ENCODE data around the gene CDS1.
"Not testable (repeated sequence)": the region's sequence is repeated elsewhere in the genome, so short reads cannot be mapped to it uniquely, and the experiment has no call there.

Gene CDS1

DNA sequence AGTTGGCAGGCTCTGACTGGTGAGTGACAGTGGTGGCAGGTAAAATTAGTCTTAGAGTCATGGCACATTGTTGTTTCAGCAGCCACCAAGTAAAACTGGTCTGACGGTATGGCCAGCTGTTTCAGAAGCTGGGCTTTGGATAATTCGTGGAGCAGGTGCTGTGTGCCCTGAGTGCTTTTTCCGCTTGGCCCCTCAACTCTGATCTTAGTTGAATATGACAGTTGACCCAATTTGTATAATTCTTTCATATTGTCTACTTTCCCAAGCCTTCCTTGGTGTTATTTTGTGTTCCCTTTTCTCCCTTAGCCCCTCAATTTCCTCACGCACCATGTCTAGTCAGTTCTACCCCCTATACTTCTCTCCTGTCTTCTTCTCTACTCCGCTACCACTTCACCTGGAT lies 32.0 kb downstream of the CDS1 start:
- no peak for DNase-seq

GRCh38 chr4:84615355-84615754 lies 32.4 kb downstream of the CDS1 start:
- no peak for DNase-seq

- DNase-seq = no peak
Measured at GRCh38 chr4:84622959-84623358, 40.0 kb downstream of the CDS1 start.

GRCh38 chr4:84623661-84624060 lies 40.7 kb downstream of the CDS1 start:
- DNase-seq = no peak

- no peak for DNase-seq
Measured at GRCh38 chr4:84626673-84627072, 43.7 kb downstream of the CDS1 start.

- DNase-seq = no peak
Measured at GRCh38 chr4:84631573-84631972, 48.6 kb downstream of the CDS1 start.

- DNase-seq = no peak
Measured at GRCh38 chr4:84632092-84632491, 49.2 kb downstream of the CDS1 start.

- DNase-seq = no peak
Measured at GRCh38 chr4:84634961-84635360, 52.0 kb downstream of the CDS1 start.

DNA sequence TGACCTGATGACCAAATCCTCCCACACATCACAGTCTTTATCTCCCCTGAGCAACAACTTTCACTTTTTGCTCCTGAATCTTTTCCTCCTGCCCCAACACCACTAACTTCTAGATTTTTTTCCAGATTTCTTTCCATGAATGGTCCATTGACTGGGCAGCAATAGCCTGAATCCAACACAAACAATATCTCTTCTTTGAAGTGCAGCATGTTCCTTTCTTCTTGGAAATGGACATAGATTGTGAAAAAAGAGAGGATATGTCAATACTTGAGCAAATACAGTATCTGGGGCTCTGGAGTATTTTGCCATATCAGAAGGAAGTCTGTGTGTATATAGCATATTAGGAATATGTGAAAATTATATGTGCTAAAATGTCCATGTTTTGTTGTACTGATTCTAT lies 55.2 kb downstream of the CDS1 start:
- no peak for DNase-seq

- no peak for DNase-seq
Measured at GRCh38 chr4:84639145-84639544, 56.2 kb downstream of the CDS1 start.

GRCh38 chr4:84644087-84644486 lies 61.2 kb downstream of the CDS1 start:
- DNase-seq = no peak

GRCh38 chr4:84647312-84647884 lies 64.5 kb downstream of the CDS1 start:
- DNase-seq = no peak

DNA sequence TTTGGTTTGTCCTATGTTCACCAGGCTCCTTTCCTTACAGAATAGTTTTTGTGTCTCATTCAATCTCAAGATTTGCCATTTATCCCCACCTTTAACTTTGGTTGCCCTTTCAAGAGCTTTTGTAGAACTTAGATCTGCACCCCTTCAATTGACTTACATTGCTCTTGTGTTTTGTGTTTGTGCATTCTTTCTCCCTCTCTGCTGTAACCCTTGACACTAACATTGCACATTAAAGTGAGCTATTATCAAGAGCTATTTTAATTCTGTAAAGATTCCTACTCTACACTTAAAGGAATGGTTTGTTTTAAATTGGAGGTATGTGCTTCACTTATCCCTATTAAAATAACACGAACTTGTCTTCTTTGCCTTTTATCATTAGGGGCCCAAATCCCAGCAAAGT lies 65.3 kb downstream of the CDS1 start:
- DNase-seq = no peak

- peak; percentile 12 for DNase-seq
Measured at GRCh38 chr4:84648863-84649647, 66.1 kb downstream of the CDS1 start.

DNA sequence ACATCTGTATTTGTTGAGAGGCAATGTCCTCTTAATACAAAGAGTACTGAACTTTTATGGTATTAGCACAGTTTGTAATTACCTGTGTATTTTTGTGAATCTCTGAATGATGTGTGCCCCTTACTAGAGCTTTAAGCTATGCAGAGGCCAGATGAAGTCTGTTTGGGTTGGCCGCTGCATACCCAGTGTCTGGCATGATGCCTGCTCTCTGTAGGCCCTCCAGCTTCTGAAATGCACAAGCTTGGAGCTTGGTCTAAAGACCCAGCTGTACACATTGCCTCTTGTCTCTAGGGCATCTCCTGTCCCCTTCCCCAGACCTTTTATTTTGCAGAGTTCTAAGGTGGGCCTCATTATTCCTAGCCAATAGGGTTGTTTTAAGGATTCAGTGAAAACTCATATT lies 68.6 kb downstream of the CDS1 start:
- DNase-seq = no peak

GRCh38 chr4:84652478-84652877 lies 69.6 kb downstream of the CDS1 start:
- DNase-seq = no peak

DNA sequence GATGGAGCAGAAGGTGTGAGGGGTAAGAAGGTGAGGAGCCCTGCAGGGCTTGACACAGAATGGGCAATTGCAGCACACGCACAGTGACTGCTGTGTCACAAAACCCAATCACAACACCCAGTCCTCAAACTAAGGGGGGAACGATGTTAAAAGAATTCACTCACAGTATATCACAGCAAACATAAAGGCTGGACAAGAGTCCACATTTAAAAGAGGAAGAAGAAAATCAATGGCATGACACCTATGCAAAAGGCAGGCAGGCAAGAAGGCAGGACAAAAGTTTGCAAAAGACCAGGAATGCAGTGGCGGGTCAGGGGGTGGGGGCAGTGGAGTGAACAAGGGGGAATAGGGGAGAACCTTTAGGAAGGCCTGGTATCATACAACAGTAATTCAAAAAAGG lies 77.7 kb downstream of the CDS1 start:
- DNase-seq = no peak

GRCh38 chr4:84661191-84661939 lies 78.4 kb downstream of the CDS1 start:
- DNase-seq = no peak

DNA sequence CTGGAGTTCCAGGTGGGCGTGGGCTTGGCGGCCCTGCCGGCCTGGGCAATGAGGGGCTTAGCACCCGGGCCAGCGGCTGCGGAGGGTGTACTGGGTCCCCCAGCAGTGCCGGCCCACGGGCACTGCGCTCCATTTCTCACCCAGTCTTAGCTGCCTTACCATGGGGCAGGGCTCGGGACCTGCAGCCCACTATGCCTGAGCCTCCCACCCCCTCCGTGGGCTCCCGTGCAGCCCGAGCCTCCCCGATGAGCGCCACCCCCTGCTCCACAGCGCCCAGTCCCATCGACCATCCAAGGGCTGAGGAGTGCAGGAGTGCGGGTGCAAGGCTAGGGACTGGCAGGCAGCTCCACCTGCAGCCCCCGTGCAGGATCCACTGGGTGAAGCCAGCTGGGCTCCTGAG lies 81.8 kb downstream of the CDS1 start:
- not testable (repeated sequence) for DNase-seq

GRCh38 chr4:84666439-84666838 lies 83.5 kb downstream of the CDS1 start:
- DNase-seq = peak; percentile 76 to 84

- DNase-seq = no peak
Measured at GRCh38 chr4:84669201-84669600, 86.3 kb downstream of the CDS1 start.

DNA sequence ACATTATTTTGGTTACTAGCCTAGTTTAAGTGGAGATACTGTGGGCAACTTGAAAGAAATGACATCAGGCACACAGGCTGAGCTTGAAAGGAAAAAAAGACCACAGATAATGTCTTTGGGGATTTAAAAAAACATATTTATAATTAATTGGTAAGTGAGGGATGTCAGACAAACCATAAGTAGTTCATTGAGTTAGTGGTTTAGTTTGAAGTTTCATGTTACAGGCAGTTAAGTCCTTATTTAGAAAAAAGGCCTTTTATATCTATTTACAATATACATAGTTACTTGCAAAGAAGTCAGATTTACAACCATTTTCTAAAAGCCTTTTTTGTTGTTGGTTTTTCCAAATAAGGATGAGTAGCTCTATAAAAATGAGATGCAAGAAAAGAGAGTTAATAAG lies 89.2 kb downstream of the CDS1 start:
- DNase-seq = no peak

DNA sequence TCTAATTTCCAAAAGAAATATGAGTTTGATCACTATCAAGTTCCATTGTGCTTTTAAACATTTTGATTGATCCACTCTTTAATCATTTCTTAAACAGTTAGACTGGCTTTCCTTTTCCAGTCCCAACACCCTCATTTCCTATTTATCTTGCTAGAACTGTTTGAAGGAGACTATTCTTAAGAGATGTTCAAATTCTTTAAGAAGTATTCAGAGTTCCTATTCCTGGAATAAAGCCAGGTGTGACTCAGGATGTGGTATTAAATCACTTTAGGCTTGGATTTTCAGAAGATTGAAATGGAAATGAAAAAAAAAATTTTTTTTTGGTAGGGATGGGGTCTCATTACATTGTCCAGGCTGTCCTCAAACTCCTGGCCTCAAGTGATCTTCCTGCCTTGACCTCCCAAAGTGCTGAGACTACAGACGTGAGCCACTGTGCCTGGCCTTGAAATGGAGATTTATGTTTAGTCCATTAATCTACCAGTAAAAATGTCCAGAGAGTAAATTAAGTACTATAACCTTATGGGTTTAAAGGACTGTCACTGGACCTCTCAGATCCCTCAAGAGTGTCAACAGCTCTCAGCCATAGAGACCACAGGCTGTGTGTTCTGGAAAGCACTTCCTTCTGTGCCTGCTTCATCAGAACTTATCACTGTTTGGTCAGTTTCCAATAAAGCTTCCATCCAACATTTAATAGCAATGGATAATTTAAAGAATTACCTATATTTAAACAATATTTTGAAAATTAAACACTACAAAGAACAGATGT lies 90.7 kb downstream of the CDS1 start:
- DNase-seq = no peak

All from inflammatory macrophage (primary cell).